Lung (tissue), 12 donors: ENCODE measurements around the gene AXIN2. TPM values are rescaled to one million over a fixed set of nuclear protein-coding genes. Genes with fewer than 3 reads are reported as not detected.

ENCODE experiments used
- ATAC-seq: fragments of 200-7000 bp; cut with Tn5 transposase; one replicate; pipeline ENCODE4 v1.9.1; 2020; ENCODE audit warnings: moderate number of reproducible peaks; ENCODE audit not compliant: insufficient read depth, low FRiP score
- DNase-seq, 3 donors: peaks; one replicate each; pipeline ENCODE4 v3.0.0-alpha.2; 2013 to 2017
- H3K27ac ChIP-seq, 2 donors: one replicate each; pipeline ENCODE4 v1.5.1; 2013; ENCODE audit warnings: mild to moderate bottlenecking in 2 of 2, moderate library complexity in 2 of 2, control low read depth in 1 of 2, inconsistent platforms in 1 of 2, low read depth in 1 of 2, low read length in 1 of 2
- H3K27me3 ChIP-seq, 3 donors: one replicate each; pipeline ENCODE4 v1.5.1; 2013; ENCODE audit warnings: low read length in 2 of 3; ENCODE audit not compliant: control insufficient read depth in 3 of 3, insufficient read depth in 3 of 3
- H3K36me3 ChIP-seq, 4 donors: one replicate each; pipeline ENCODE4 v1.5.1; 2013; ENCODE audit warnings: low read length in 4 of 4, mild to moderate bottlenecking in 1 of 4, moderate library complexity in 1 of 4; ENCODE audit not compliant: control insufficient read depth in 4 of 4, insufficient read depth in 4 of 4
- H3K4me1 ChIP-seq, 5 donors: one replicate each; pipeline ENCODE4 v1.5.1; 2013; ENCODE audit warnings: low read length in 5 of 5, mild to moderate bottlenecking in 2 of 5, moderate library complexity in 1 of 5; ENCODE audit not compliant: control insufficient read depth in 5 of 5, insufficient read depth in 5 of 5
- H3K4me3 ChIP-seq: one replicate; pipeline ENCODE4 v1.5.1; 2013; ENCODE audit warnings: mild to moderate bottlenecking, control low read depth, moderate library complexity
- H3K9ac ChIP-seq, 2 donors: one replicate each; pipeline ENCODE4 v1.5.1; 2013; ENCODE audit warnings: low read length in 2 of 2, control low read depth in 1 of 2; ENCODE audit not compliant: insufficient read depth in 1 of 2
- H3K9me3 ChIP-seq, 4 donors: one replicate each; pipeline ENCODE4 v1.5.1; 2013; ENCODE audit warnings: low read length in 3 of 4, mild to moderate bottlenecking in 1 of 4, moderate library complexity in 1 of 4; ENCODE audit not compliant: control insufficient read depth in 4 of 4, insufficient read depth in 3 of 4
- CTCF ChIP-seq: IDR thresholded peaks from 2 replicates; pipeline ENCODE4 v1.5.1; 2012; ENCODE audit warnings: mild to moderate bottlenecking; ENCODE audit errors: control extremely low read depth, extremely low read depth
- WGBS, 2 donors: extraction: QIAGEN DNeasy Blood & Tissue Kit; methylation state at CpG; one replicate each; pipeline ENCODE4 v1.1.7; 2013; 5-methylcytosine and 5-hydroxymethylcytosine counted together
- polyA plus RNA-seq, 2 donors: library from polyadenylated mRNA; stranded (reverse); fragments of 200-250 nt; gene quantifications; one replicate each; pipeline ENCODE4 v1.2.1, GENCODE V29; 2013
- total RNA-seq, 2 donors: library from RNA; depleted of rRNA in 1 of 2; stranded (reverse); fragments of >200 nt in 1 of 2; gene quantifications; one replicate each; pipeline ENCODE4 v1.2.1, GENCODE V29; 2014 to 2021
- donor health status: control.
- donor health status: control.
- donor health status: Bipolar disorder and iron deficiency.
- donor health status: healthy.
- donor health status: DM: yes; HTN: yes; CAD: no.

The AXIN2 gene
- total and polyA plus RNA-seq, 4 donors = 13.0 to 127 (median 36.8) TPM

DNA sequence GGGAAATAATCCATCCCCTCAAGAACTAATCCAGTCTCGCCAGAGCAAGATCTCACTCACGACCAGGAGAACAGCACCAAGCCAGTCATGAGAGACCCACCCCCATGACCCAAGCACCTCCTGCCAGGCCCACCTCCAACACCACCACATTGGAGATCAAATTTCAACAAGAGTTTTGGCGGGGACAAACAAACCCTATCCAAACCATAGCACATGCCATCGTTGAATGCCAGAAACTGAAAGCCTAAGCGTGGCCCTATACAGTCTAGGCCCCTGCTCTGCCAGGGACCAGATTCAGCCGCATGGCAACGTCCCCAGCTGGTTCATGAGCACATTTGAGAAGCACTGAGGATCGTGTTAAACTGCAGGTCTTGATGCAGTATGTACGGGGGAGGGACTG lies 57.3 kb downstream of the AXIN2 start:
- Histone ChIP-seq H3K9me3 (no peaks in the 10 kb centered on the region), H3K9ac (no peak overlapping the region), H3K27ac (no peak overlapping the region), H3K4me1 (peaks cover 0 to 2% (median 0%) of the 10 kb centered on the region in 5 donors), H3K27me3 (no peaks in the 10 kb centered on the region), H3K36me3 (no peaks in the 10 kb centered on the region), H3K4me3 (no peak overlapping the region)
- DNase-seq (no peak), ATAC-seq (no peak)
- WGBS, 2 donors = 83 to 87% methylated on average over 9 of the region's 9 CpGs
- no peak for TF ChIP-seq CTCF

DNA sequence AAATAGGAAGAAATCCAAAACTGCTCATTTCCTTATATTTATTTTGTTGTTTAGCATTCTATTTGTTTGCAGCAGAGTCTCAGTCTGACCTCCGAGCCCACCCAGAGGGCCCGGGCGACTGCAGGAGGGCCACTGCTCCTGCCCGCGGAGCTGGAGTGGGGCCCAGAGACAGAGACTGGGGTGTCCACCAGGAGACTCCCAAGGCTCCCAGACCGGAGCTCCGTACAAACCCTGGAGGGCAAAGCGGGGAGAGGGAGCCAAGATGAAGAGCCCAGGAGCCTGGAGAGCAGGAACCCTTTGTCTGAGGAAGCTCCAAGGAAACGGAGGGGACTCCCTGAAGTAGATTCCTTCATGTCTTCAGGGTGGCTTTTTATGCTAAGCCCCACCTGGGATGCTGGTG lies 57.9 kb downstream of the AXIN2 start:
- Histone ChIP-seq H3K36me3 (no peaks in the 10 kb centered on the region), H3K9ac (no peak overlapping the region), H3K4me1 (peaks cover 0 to 4% (median 0%) of the 10 kb centered on the region in 5 donors), H3K9me3 (no peaks in the 10 kb centered on the region), H3K27me3 (no peaks in the 10 kb centered on the region), H3K27ac (no peak overlapping the region), H3K4me3 (no peak overlapping the region)
- WGBS, 2 donors = 91 to 93% methylated on average over 9 of the region's 9 CpGs
- DNase-seq = no peak
- no peak for TF ChIP-seq CTCF
- no peak for ATAC-seq

- Histone ChIP-seq H3K9ac (no peak overlapping the region), H3K4me1 (peaks cover 0 to 9% (median 8%) of the 10 kb centered on the region in 5 donors), H3K9me3 (no peaks in the 10 kb centered on the region), H3K36me3 (no peaks in the 10 kb centered on the region), H3K4me3 (no peak overlapping the region), H3K27ac (no peak overlapping the region), H3K27me3 (no peaks in the 10 kb centered on the region)
- TF ChIP-seq CTCF = no peak
- DNase-seq = no peak
- no peak for ATAC-seq
- 88 to 93% methylated on average over 4 of the region's 4 CpGs for WGBS, 2 donors
These were observed 62.6 kb downstream of the AXIN2 start for GRCh38 chr17:65498816-65499215.

- whole genome bisulfite sequencing, 2 donors = 89 to 95% methylated on average over 9 of the region's 9 CpGs
- Histone ChIP-seq H3K27ac (no peak overlapping the region), H3K27me3 (no peaks in the 10 kb centered on the region), H3K4me1 (peaks cover 0 to 9% (median 8%) of the 10 kb centered on the region in 5 donors), H3K4me3 (no peak overlapping the region), H3K9ac (no peak overlapping the region), H3K9me3 (no peaks in the 10 kb centered on the region), H3K36me3 (no peaks in the 10 kb centered on the region)
- DNase-seq (no peak), ATAC-seq (no peak)
- TF ChIP-seq CTCF = no peak
These were observed 64.6 kb downstream of the AXIN2 start for GRCh38 chr17:65496801-65497200.
